HUES64 (cell line): Measurements from ENCODE around the gene OR52K2.

Source experiments
- H3K27ac ChIP-seq: 2 replicates; pipeline ENCODE4 v1.7.0; 2013; ENCODE audit warnings: low read depth, low read length, inconsistent platforms
- H3K27me3 ChIP-seq: 2 replicates; pipeline ENCODE4 v1.6.1; 2013; ENCODE audit warnings: mild to moderate bottlenecking, low read length; ENCODE audit not compliant: insufficient read depth
- H3K36me3 ChIP-seq: 2 replicates; pipeline ENCODE4 v1.6.1; 2013; ENCODE audit warnings: mild to moderate bottlenecking, low read length; ENCODE audit not compliant: insufficient read depth
- H3K4me1 ChIP-seq: 2 replicates; pipeline ENCODE4 v1.6.1; 2013; ENCODE audit warnings: mild to moderate bottlenecking, low read length, moderate library complexity; ENCODE audit not compliant: insufficient read depth
- H3K4me3 ChIP-seq: 2 replicates; pipeline ENCODE4 v1.5.1; 2013; ENCODE audit warnings: mild to moderate bottlenecking, low read length, moderate library complexity
- H3K9ac ChIP-seq: 2 replicates; pipeline ENCODE4 v1.6.1; 2013; ENCODE audit warnings: mild to moderate bottlenecking, low read depth, low read length
- H3K9me3 ChIP-seq: 2 replicates; pipeline ENCODE4 v1.6.1; 2013; ENCODE audit warnings: low read depth, low read length; ENCODE audit not compliant: insufficient read depth
- WGBS: fragments of 150-250, 120-280 bp; methylation state at CpG from one replicate; pipeline ENCODE4 v1.1.7; 2013; ENCODE audit warnings: missing lambda C conversion rate; 5-methylcytosine and 5-hydroxymethylcytosine counted together

Gene OR52K2

GRCh38 chr11:4455419-4455818 is 6.3 kb downstream of the OR52K2 start:
- Histone ChIP-seq H3K27me3 (no peaks in the 10 kb centered on the region), H3K4me1 (no peaks in the 10 kb centered on the region), H3K9me3 (peaks cover 18% of the 10 kb centered on the region), H3K9ac (no peak overlapping the region), H3K36me3 (no peaks in the 10 kb centered on the region), H3K4me3 (no peak overlapping the region), H3K27ac (no peak overlapping the region)
- 82% methylated on average over 1 of the region's 1 CpG for WGBS

- H3K9ac ChIP-seq = no peak overlapping the region
- no peaks in the 10 kb centered on the region for H3K36me3 ChIP-seq
- H3K4me3 ChIP-seq = no peak overlapping the region
- 93% methylated on average over 4 of the region's 4 CpGs for WGBS
- H3K27me3 ChIP-seq = no peaks in the 10 kb centered on the region
- H3K4me1 ChIP-seq = no peaks in the 10 kb centered on the region
- no peak overlapping the region for H3K27ac ChIP-seq
- H3K9me3 ChIP-seq = peaks cover 25% of the 10 kb centered on the region
These were observed 10.4 kb downstream of the OR52K2 start for GRCh38 chr11:4459500-4459899.

GRCh38 chr11:4460151-4460550 is 11.1 kb downstream of the OR52K2 start:
- no peaks in the 10 kb centered on the region for H3K4me1 ChIP-seq
- no peak overlapping the region for H3K4me3 ChIP-seq
- H3K27me3 ChIP-seq = no peaks in the 10 kb centered on the region
- no peak overlapping the region for H3K27ac ChIP-seq
- no peaks in the 10 kb centered on the region for H3K36me3 ChIP-seq
- WGBS = 90% methylated on average over 4 of the region's 4 CpGs
- H3K9ac ChIP-seq = no peak overlapping the region
- peaks cover 28% of the 10 kb centered on the region for H3K9me3 ChIP-seq

- Histone ChIP-seq H3K9ac (no peak overlapping the region), H3K4me3 (no peak overlapping the region), H3K9me3 (peaks cover 32% of the 10 kb centered on the region), H3K4me1 (peaks cover 3% of the 10 kb centered on the region; the same call in 1 of the 2 replicates), H3K27me3 (no peaks in the 10 kb centered on the region), H3K27ac (no peak overlapping the region), H3K36me3 (no peaks in the 10 kb centered on the region)
- 91% methylated on average over 5 of the region's 5 CpGs for WGBS
These were observed 15.4 kb downstream of the OR52K2 start for GRCh38 chr11:4464216-4465159.

GRCh38 chr11:4465407-4465806 is 16.3 kb downstream of the OR52K2 start:
- Histone ChIP-seq H3K4me1 (peaks cover 3% of the 10 kb centered on the region; the same call in 1 of the 2 replicates), H3K27me3 (no peaks in the 10 kb centered on the region), H3K9ac (no peak overlapping the region), H3K9me3 (peaks cover 32% of the 10 kb centered on the region), H3K4me3 (no peak overlapping the region), H3K36me3 (no peaks in the 10 kb centered on the region), H3K27ac (no peak overlapping the region)
- WGBS = 88% methylated on average over 1 of the region's 1 CpG

GRCh38 chr11:4466131-4466870 is 17.2 kb downstream of the OR52K2 start:
- Histone ChIP-seq H3K9me3 (peaks cover 32% of the 10 kb centered on the region), H3K9ac (no peak overlapping the region), H3K4me3 (no peak overlapping the region), H3K27ac (no peak overlapping the region), H3K27me3 (no peaks in the 10 kb centered on the region), H3K4me1 (peaks cover 3% of the 10 kb centered on the region; the same call in 1 of the 2 replicates), H3K36me3 (no peaks in the 10 kb centered on the region)
- WGBS = 59% methylated on average over 5 of the region's 5 CpGs

GRCh38 chr11:4466871-4467442 is 17.9 kb downstream of the OR52K2 start:
- Histone ChIP-seq H3K27ac (no peak overlapping the region), H3K36me3 (no peaks in the 10 kb centered on the region), H3K4me1 (peaks cover 3% of the 10 kb centered on the region; the same call in 1 of the 2 replicates), H3K27me3 (no peaks in the 10 kb centered on the region), H3K4me3 (no peak overlapping the region), H3K9ac (no peak overlapping the region), H3K9me3 (peaks cover 32% of the 10 kb centered on the region)

- H3K4me3 ChIP-seq = no peak overlapping the region
- no peaks in the 10 kb centered on the region for H3K27me3 ChIP-seq
- H3K27ac ChIP-seq = no peak overlapping the region
- H3K4me1 ChIP-seq = peaks cover 3% of the 10 kb centered on the region; the same call in 1 of the 2 replicates
- H3K36me3 ChIP-seq = no peaks in the 10 kb centered on the region
- peaks cover 25% of the 10 kb centered on the region for H3K9me3 ChIP-seq
- 92% methylated on average over 2 of the region's 3 CpGs for WGBS
- H3K9ac ChIP-seq = no peak overlapping the region
These were observed 18.9 kb downstream of the OR52K2 start for GRCh38 chr11:4467811-4468606.

- H3K27ac ChIP-seq = no peak overlapping the region
- peaks cover 4% of the 10 kb centered on the region; the same call in 1 of the 2 replicates for H3K4me1 ChIP-seq
- no peak overlapping the region for H3K4me3 ChIP-seq
- no peaks in the 10 kb centered on the region for H3K27me3 ChIP-seq
- no peaks in the 10 kb centered on the region for H3K9me3 ChIP-seq
- H3K36me3 ChIP-seq = no peaks in the 10 kb centered on the region
- WGBS = 91% methylated on average over 1 of the region's 1 CpG
- H3K9ac ChIP-seq = no peak overlapping the region
These were observed 30.5 kb downstream of the OR52K2 start for GRCh38 chr11:4479644-4480043.

- no peaks in the 10 kb centered on the region for H3K36me3 ChIP-seq
- no peak overlapping the region for H3K4me3 ChIP-seq
- no peak overlapping the region for H3K27ac ChIP-seq
- WGBS = 90% methylated on average over 3 of the region's 4 CpGs
- no peaks in the 10 kb centered on the region for H3K27me3 ChIP-seq
- no peaks in the 10 kb centered on the region for H3K9me3 ChIP-seq
- no peak overlapping the region for H3K9ac ChIP-seq
- H3K4me1 ChIP-seq = peaks cover 4% of the 10 kb centered on the region; the same call in 1 of the 2 replicates
These were observed 31.6 kb downstream of the OR52K2 start for GRCh38 chr11:4480577-4481239.
